Ramos (cell line): ENCODE data around the gene NLRP9.
"Not testable (repeated sequence)": the region's sequence is repeated elsewhere in the genome, so short reads cannot be mapped to it uniquely, and the experiment has no call there.

Experiments used
- in situ Hi-C: fragments of 300-500 bp; cut with MboI; formaldehyde crosslinking; loops from one replicate; pipeline ENCODE4 v1.14.3; 2022; ENCODE audit warnings: low sequenced_read_pairs; ENCODE audit not compliant: unreplicated experiment

The NLRP9 gene

GRCh38 chr19:55738302-55738701, at the start of gene NLRP9:
Gene NLRP9, minus strand, starts transcription at chr19:55738402. Its CDS starts 28 bp downstream, at chr19:55738374.
- in situ Hi-C loops, result no loop called here

GRCh38 chr19:55781112-55781511, 42.9 kb upstream of the NLRP9 start:
- in situ Hi-C loops, result no loop called here

DNA sequence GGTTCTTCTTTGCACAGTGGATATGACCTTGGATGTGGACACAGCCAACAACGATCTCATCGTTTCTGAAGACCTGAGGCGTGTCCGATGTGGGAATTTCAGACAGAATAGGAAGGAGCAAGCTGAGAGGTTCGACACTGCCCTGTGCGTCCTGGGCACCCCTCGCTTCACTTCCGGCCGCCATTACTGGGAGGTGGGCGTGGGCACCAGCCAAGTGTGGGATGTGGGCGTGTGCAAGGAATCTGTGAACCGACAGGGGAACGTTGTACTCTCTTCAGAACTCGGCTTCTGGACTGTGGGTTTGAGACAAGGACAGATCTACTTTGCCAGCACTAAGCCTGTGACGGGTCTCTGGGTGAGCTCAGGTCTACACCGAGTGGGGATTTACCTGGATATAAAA, 40.1 kb upstream of the NLRP9 start:
- in situ Hi-C loops, result no loop called here

- in situ Hi-C loops, result no loop called here
These were observed 39.3 kb upstream of the NLRP9 start for GRCh38 chr19:55777528-55777927.

DNA sequence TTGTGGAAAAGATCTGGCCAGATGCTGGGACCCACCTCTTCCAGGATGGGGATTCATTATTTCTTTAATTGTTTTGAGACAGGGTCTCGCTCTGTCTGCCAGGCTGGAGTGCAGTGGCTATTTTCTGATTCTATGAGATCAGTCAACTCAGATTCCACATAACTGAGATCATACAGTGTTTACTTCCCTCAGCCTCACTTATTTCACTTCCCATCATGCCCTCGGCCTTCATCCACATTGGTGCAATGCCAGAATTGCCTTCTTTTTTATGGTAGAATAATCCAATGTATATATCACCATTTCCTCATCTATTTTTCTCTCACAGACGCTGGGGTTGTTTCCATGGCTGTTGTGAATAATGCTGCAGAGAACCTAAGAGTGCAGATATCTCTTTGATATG, 31.4 kb upstream of the NLRP9 start:
- in situ Hi-C loops, result not testable (repeated sequence)

GRCh38 chr19:55768818-55769217, 30.6 kb upstream of the NLRP9 start, which contains the start of gene RFPL4AL1:
Gene RFPL4AL1, plus strand, starts transcription at chr19:55769118. Its CDS starts 2,687 bp downstream, at chr19:55771805.
- in situ Hi-C loops, result not testable (repeated sequence)

GRCh38 chr19:55766466-55766865, 28.3 kb upstream of the NLRP9 start:
- in situ Hi-C loops, result no loop called here

GRCh38 chr19:55758797-55759196, 20.6 kb upstream of the NLRP9 start, which contains the start of gene RFPL4A:
Gene RFPL4A, plus strand, starts transcription at chr19:55759097. Its CDS starts 2,704 bp downstream, at chr19:55761801.
- in situ Hi-C loops, result not testable (repeated sequence)

DNA sequence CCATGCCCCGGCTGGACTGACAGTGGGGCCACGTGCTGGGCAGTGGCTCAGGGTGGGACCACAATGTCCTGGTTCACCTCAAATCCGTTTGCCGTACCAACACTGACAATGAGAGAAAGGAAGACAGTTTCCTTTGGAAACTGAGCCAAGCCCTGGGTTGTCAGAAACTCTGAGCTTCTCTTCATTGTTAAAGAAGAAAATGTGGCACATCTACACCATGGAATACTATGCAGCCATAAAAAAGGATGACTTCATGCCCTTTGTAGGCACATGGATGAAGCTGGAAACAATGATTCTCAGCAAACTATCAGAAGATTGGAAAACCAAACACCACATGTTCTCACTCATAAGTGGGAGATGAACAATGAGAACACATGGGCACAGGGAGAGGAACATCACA, 18.6 kb upstream of the NLRP9 start:
- in situ Hi-C loops, result not testable (repeated sequence)

GRCh38 chr19:55753401-55753800, 15.2 kb upstream of the NLRP9 start:
- in situ Hi-C loops, result no loop called here

DNA sequence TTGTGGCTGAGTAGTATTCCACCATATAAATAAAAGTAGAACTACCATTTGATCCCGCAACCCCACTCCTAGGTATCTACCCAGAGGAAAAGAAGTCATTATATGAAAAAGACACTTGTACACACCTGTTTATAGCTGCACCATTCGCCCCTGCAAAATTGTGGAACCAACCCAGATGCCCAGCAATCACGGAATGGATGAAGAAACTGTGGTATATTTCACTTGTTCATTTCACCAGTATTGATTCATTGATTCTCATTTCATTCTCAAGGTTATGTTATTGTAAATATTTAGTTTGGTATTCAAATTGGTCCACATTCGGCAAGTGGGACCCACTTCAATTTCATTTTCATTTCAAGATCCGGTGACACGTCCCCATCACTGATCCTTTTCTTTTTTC, 12.5 kb upstream of the NLRP9 start:
- in situ Hi-C loops, result no loop called here

DNA sequence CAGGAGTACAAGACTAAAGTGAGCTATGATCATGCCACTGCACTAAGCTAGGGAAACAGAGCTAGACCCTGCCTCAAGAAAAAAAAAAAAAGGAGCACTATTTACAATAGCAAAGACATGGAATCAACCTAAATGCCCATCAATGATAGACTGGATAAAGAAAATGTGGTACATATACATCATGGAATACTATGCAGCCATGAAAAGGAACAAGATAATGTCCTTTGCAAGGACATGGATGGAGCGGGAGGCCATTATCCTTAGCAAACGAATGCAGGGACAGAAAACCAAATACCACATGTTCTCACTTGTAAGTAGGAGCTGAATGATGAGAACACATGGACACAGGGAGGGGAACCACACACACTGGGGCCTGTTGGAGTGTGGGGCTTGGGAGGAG, 7.8 kb downstream of the NLRP9 start:
- in situ Hi-C loops, result not testable (repeated sequence)

DNA sequence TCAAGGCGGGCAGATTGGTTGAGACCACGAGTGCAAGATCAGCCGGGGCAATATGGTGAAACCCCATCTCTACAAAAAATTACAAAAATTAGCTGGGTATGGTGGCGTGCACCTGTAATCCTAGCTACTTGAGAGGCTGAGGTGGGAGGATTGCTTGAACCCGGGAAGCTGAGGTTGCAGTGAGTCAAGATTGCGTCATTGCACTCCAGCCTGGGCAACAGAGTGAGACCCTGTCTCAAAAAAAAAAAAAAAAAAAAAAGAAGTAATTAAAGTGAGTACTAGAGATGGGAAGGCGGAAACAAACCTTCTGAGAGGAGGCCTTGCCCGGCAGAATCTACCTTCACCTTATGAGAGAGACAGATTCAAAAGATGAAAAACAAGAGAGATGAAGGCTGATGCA, 14.7 kb downstream of the NLRP9 start:
- in situ Hi-C loops, result no loop called here

DNA sequence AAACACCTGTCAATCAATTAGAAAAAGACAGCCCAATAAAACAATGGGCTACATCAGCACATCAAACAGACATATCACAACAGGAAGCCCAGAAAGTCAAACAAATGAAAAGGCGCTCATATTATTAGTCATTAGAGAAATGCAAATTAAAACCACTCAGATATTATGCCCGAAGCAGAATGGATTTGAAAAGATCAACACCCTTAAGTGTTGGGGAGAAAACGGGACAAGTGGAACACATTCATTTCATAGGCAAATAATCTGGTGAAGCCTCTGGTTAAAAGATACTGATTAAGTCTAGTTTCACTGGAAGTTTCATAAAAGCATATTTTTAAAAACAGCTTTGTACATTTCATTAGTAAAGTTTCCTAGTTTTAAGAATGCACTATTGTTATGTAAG, 17.4 kb downstream of the NLRP9 start:
- in situ Hi-C loops, result no loop called here

DNA sequence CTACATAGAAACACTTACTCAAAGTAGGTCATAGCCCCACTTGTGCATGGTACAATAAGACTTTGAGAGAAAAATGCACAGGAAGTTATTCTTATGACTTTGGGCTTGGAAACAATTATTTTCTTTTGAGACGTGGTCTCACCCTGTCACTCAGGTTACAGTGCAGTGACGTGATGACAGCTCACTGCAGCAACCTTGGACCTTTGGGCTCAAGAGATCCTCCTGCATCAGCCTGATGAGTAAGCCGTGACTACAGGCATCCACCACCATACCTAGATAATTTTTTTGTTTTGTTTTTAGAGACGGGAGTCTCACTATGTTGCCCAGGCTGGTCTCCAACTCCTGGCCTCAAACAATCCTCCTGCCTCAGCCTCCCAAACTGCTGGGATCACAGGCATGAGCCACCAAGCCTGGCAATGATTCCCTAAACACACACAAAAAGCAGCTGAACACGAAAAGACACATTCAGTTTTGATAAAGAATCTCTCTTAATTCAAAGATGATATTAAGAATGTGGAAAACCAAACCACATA, 17.9 kb downstream of the NLRP9 start:
- in situ Hi-C loops, result no loop called here

GRCh38 chr19:55717879-55718711, 20.1 kb downstream of the NLRP9 start:
- in situ Hi-C loops, result not testable (repeated sequence)

DNA sequence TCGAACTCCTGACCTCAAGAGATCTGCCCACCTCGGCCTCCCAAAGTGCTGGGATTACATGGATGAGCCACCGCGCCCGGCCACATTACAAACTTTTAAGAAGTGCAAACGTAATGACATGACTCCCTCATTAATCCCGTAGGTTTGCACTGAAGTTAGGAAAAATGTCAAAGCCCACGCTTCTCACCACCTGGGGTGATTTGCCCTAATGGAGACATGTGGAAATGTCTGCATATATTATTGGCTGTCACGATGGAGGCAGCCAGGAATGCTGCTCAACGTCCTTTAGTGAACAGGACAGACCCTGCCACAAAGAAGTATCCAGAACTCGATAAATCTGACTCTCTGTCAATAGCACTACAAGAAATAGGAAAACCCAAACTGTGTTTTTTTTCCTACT, 21.0 kb downstream of the NLRP9 start:
- in situ Hi-C loops, result no loop called here

- in situ Hi-C loops, result no loop called here
These were observed 21.7 kb downstream of the NLRP9 start for GRCh38 chr19:55716531-55716930.

- in situ Hi-C loops, result no loop called here
These were observed 25.2 kb downstream of the NLRP9 start for GRCh38 chr19:55712804-55713631.

- in situ Hi-C loops, result no loop called here
These were observed 26.5 kb downstream of the NLRP9 start for GRCh38 chr19:55711719-55712118.

GRCh38 chr19:55705972-55706371, 32.2 kb downstream of the NLRP9 start:
- in situ Hi-C loops, result no loop called here
